ENCODE data around the gene ACSM3.

DNA sequence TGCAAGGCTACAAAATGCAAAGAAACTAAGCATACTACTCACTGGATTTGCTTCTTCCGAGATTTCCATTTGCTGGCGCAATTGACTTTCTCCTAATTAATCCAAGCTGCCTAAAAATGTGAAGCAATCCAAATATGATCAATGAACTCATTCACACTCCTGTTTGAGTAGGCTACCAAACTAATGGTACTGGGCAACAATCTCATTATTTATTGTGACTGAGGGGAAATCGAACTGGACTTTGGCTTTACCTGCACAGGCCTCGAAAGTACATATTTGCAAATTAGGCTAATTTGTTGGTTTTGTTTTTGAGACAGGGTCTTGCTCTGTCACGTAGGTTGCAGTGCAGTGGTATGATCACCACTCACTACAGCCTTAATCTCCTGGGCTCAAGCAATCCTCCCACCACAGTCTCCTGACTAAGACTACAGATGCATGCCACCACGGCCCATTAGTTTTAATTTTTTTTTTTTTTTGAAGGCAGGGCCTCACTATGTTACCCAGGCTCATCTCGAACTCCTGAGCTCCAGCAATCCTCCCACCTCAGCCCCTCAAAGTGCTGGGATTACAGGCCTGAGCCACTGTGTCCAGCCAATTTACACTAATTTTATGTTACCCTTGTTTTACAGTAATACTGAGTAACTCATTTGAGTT is 39.9 kb downstream of the ACSM3 start:
- TF ChIP-seq, protein P1, sequence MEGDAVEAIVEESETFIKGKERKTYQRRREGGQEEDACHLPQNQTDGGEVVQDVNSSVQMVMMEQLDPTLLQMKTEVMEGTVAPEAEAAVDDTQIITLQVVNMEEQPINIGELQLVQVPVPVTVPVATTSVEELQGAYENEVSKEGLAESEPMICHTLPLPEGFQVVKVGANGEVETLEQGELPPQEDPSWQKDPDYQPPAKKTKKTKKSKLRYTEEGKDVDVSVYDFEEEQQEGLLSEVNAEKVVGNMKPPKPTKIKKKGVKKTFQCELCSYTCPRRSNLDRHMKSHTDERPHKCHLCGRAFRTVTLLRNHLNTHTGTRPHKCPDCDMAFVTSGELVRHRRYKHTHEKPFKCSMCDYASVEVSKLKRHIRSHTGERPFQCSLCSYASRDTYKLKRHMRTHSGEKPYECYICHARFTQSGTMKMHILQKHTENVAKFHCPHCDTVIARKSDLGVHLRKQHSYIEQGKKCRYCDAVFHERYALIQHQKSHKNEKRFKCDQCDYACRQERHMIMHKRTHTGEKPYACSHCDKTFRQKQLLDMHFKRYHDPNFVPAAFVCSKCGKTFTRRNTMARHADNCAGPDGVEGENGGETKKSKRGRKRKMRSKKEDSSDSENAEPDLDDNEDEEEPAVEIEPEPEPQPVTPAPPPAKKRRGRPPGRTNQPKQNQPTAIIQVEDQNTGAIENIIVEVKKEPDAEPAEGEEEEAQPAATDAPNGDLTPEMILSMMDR (IDR thresholded peaks at IDR 0.05) = no peak
- TF ChIP-seq POLR2A (IDR thresholded peaks at IDR 0.05) = no peak
